Lower leg skin (tissue), 4 donors: ENCODE measurements around the gene TTC13. TPM values are rescaled to one million over a fixed set of nuclear protein-coding genes. Genes with fewer than 3 reads are reported as not detected.

Source experiments
- DNase-seq, 2 donors: peaks; one replicate each; pipeline ENCODE4 v3.0.0-alpha.2; 2019; ENCODE audit warnings: low spot score in 2 of 2
- H3K4me3 ChIP-seq: fragments of 200-600 bp; sonication (generic); 2 replicates; pipeline ENCODE4 v1.5.1; 2017; ENCODE audit warnings: mild to moderate bottlenecking, low read depth; ENCODE audit not compliant: poor library complexity, severe bottlenecking
- CTCF ChIP-seq, 3 donors: fragments of 450-650 bp; IDR thresholded peaks; one replicate each; pipeline ENCODE4 v1.5.1; 2016; ENCODE audit warnings: antibody characterized with exemption in 3 of 3, mild to moderate bottlenecking in 3 of 3, moderate library complexity in 2 of 3
- POLR2A ChIP-seq, 2 donors: fragments of 450-650 bp; IDR thresholded peaks; one replicate each; pipeline ENCODE4 v1.6.1; 2016 to 2017; ENCODE audit warnings: antibody characterized with exemption in 2 of 2, mild to moderate bottlenecking in 1 of 2, moderate library complexity in 1 of 2
- WGBS, 2 donors: methylation state at CpG; one replicate each; pipeline ENCODE4 v1.1.5; 2018; 5-methylcytosine and 5-hydroxymethylcytosine counted together
- intact Hi-C: fragments of 100-400 bp; cut with DNase I; formaldehyde crosslinking; loops from one replicate; pipeline ENCODE4 v1.15.0; 2023; ENCODE audit warnings: low total_unique reads
- total RNA-seq, 4 donors: library from RNA; depleted of rRNA; stranded (reverse); fragments of >200 nt; gene quantifications; one replicate each; pipeline ENCODE4 v1.1.0, GENCODE V29; 2016

TTC13 gene
- total RNA-seq, 4 donors from 2014 or later = 6.6 to 34.7 (median 24.7) TPM

DNA sequence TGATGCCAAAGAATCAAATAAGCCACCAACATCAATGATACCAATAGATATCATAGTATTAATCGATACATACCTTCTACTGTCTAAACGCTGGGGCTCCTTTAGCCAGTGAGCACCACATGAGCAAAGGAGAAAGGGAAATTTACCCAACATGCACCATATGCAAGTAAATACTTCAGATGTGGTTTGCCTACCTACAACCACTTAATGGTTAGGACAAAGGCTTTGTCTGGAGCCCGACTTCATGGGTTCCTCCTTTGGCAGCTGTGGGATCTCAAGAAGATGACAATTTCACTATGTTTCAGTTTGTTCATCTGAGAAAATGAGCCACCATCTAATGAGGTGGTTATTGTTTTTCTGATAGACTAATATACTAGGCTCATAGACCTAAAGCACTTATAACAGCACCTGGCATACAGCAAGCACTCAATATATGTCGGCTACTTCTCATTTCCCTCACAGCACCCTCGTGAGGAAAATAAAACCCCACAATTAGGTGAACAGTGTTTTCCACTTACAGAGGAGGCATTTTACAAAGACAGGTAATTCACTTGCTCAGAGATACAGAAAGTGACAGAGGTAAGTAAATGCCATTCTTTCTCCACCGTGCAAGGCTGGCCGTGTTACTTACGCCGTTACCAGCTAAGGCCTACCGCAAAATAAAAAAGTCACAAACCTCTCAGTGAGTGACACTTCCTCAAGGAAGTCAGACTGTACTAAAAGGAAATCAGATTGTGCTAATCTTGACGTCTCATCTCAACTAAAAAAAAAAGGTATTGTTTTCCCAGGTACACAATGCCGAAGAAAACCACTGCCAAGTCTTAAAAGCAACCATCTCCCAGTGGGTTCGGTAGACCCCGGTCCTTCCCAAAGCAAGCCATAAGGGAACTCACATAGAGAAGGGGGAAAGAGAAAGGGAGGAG, 1.6 kb downstream of the TTC13 start:
- no peak for DNase-seq
- no peak overlapping the region for H3K4me3 ChIP-seq
- intact Hi-C loops = no loop called here
- TF ChIP-seq CTCF (IDR thresholded peaks at IDR 0.05) = no peak
- TF ChIP-seq POLR2A (IDR thresholded peaks at IDR 0.05) = no peak
- WGBS, 2 donors = 59 to 70% methylated on average over 14 of the region's 14 CpGs

GRCh38 chr1:230976360-230976759, 2.3 kb downstream of the TTC13 start:
- intact Hi-C loops = no loop called here
- TF ChIP-seq CTCF (IDR thresholded peaks at IDR 0.05) (no peak), POLR2A (IDR thresholded peaks at IDR 0.05) (no peak)
- DNase-seq = no peak
- no peak overlapping the region for H3K4me3 ChIP-seq
- WGBS, 2 donors = 91 to 94% methylated on average over 4 of the region's 4 CpGs

GRCh38 chr1:230975636-230976035, 3.0 kb downstream of the TTC13 start:
- 62 to 84% methylated on average over 3 of the region's 3 CpGs for WGBS, 2 donors
- TF ChIP-seq POLR2A (IDR thresholded peaks at IDR 0.05) (no peak), CTCF (IDR thresholded peaks at IDR 0.05) (no peak)
- DNase-seq = no peak
- H3K4me3 ChIP-seq = no peak overlapping the region
- intact Hi-C loops = no loop called here

- WGBS, 2 donors = 74 to 77% methylated on average over 1 of the region's 1 CpG
- DNase-seq = no peak
- intact Hi-C loops = no loop called here
- no peak overlapping the region for H3K4me3 ChIP-seq
- TF ChIP-seq POLR2A (IDR thresholded peaks at IDR 0.05) (no peak), CTCF (IDR thresholded peaks at IDR 0.05) (no peak)
These were observed 5.8 kb downstream of the TTC13 start for GRCh38 chr1:230972855-230973271.

GRCh38 chr1:230971771-230972170, 6.9 kb downstream of the TTC13 start:
- TF ChIP-seq POLR2A (IDR thresholded peaks at IDR 0.05) = no peak
- no peak for TF ChIP-seq CTCF (IDR thresholded peaks at IDR 0.05)
- H3K4me3 ChIP-seq = no peak overlapping the region
- intact Hi-C loops = no loop called here
- DNase-seq = no peak
